GM18498 (cell line): ENCODE results near the gene PACRG.

ENCODE experiments used
- ATAC-seq: cut with Tn5 transposase; IDR thresholded peaks from one replicate; pipeline ENCODE4 v1.9.1; 2021; ENCODE audit warnings: mild to moderate bottlenecking, moderate library complexity; ENCODE audit not compliant: unreplicated experiment

Gene PACRG

DNA sequence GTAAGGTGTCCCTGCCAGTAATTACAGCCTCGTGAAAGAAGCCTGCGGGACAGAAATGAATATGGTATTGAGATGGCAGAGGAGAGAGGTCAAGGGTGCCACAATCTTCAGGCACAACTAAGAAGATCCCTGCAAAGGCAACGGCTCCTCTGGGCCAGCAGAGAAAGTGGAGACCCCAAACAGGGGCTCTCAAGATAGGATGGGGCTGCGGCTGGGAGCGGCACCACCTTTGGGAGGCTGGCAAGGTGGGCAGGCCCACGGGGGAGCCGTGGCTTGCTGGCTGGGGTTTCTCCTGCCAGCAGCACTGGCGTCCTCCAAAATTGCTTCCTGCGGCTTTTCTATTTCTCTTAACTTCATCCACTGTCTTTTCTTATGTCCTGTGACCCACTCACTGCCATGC lies 503.1 kb downstream of the PACRG start:
- no peak for ATAC-seq

DNA sequence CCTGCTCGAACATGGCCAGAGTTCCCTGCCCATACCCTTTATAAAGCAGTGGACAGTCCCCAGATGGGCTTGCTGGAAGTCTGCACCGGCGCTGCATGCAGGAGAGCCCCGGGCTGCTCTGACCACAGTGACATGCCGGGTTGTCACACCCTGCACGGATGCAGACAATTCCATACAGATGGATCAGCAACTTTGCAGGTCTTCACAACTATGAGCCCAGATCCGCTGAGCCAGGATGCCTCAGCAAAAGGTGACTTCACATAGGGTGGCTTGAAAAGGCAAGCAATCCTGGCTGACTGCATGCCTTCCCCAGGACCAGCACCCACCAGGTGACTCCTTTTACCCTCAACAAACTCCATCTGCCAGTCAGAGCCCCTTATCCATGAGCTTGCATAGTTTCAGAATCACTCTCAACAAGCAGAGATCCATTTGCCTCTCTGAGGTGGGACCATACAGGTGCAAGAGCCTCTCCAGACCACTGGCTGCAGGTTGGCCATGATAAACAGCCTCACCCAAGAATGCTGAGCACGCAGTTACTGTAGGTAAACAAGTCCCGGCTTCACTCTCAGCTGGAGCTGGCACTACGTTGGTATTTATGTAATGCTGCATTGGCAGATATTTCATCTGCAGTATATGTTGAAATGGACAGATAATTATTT lies 503.7 kb downstream of the PACRG start:
- no peak for ATAC-seq

DNA sequence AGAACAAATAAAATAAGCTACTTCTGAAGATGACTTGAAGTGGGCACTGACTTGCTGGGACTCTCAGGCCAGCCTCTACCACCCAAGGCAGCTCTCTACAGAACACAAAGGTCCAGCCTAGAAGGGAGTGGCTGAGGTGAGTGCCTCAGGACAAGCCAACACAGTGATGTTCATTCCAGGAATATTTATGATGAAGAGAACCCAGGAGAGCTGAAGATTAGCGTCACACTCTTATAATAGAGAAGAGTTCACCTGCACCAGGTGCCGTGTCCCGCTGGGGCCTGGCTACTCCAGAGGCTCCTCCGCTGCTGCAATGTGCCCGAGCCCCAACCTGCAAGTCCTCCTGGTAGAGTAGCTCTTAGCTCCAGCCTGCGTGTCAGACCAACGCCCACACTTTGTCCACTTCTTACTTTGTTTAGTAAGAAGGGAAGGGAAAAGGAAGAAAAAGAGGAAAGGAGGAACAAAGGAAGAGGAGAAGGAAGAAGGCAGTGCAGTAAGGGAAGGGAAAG lies 504.3 kb downstream of the PACRG start:
- ATAC-seq: no peak

DNA sequence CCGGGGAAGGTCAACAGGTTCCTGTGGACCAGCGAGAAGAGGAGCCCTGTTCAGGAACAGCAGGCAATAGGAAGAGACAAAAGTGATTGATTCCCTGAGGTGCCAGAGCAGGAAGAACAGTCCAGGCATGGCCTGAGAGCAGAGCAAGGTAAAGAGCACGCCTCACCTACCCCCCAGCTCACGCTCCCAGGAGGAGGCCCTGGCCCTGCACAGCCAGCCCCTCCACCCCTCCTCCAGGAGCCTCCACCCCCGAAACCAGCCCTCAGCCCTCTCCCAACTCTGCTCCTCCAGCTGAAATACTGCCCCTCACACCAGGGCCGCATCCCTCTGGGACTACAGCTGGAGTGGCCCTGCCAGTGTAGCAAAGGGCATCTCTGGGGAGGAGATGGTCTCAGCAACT lies 504.9 kb downstream of the PACRG start:
- no peak for ATAC-seq

DNA sequence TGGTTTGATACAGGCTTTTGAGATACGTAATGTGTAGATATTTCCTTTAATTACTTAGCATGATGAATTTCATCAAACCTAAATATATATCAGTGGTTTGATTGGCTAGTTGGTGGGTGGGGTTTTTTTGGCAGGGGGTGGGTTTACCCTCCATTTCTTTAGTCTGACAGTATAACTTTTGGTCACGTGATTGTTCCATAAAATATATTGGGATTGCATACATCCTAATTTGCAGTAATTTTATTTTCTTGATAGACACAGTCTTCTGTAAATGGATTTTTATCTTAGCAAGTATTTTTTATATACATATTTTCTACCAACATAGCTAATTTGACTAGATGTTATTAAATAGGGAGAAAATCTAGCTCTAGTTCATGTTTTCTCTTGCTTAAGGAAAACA lies 509.3 kb downstream of the PACRG start:
- no peak for ATAC-seq

DNA sequence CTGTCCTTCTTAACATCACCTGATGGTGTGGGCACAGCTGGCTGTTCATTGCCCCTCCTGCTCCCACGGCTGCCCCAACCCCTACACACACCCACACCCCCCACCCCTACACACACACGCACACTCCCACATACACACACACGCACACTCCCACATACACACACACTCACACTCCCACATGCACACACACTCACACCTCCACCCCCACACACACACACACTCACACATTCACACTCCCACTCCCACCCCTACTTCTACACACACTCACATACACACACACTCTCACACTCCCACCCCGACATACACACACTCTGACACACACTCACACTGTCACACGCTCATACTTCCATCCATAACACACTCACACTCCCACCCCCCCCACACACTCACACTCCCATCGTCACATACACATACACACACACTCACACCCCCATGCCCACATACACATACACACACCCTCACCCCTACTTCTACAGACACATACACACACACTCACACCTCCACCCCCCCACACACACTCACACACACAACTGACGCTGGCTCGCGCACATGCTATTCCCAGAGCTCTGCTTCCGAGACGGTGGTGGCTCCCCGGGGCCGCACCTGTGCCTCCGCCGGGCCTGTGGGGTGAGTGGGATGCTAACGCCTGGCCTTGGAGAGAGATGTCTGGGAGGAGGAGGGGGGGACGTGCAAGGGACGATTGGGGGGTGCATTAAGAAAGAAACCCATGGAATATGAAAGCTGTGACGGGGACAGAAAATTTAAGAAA lies 512.0 kb downstream of the PACRG start:
- no peak for ATAC-seq

DNA sequence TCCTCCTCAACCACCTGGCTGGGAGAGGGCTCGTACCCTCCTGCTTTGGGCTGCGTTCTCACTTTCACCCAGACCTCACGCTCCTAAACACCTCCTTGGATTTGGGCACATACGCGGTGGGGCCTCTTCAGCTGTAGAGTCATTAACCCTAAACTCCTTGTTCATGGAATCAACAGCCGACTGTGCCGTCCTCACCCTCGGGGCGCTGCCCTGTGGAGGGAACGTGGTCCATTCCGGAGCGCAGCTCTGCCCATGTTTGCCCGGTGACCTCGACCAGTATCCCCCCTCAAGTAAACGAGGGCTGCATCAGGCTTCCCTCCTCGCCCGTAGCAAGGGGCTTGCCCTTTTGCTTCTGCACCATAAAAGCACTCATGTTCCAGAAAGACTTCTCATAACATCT lies 512.8 kb downstream of the PACRG start:
- ATAC-seq: no peak

DNA sequence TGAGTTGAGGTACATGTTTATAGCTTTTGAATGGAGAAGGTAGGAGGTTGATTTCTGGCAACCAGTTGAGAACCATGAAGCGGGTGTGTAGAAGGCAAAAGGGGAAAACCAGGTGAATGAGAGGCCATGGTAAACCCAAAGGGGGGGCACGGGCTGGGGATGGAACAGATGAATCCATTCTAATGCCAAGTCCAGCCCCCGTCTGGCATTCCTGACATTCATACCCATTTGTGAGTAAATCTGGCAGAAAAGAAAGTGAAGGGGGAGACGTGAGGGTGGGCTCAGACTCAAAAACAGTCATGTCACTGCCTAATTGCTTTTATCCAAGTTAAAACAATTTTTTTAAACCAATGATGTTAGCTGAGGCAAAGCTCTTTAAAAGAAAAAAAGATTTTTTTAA lies 513.9 kb downstream of the PACRG start:
- ATAC-seq: no peak

DNA sequence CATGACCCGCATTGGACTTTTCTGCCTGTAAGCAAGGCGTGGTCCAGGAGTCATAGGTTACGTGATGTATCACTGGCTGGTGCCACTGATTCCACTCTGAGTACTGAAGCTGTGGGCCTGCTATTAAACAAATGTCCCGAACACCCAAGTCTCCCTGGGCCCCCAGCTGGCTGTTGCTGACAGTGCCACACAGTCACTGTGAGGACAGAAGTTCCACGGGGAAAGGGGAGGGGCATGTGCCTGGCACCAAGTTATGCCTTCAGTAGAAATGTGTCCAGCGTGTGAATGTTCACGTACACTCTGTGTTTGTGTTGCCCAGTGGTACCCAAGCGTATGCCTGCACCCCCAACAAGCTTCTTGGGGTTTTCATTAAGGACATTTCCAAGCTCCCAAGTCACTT lies 515.3 kb downstream of the PACRG start:
- ATAC-seq: no peak

DNA sequence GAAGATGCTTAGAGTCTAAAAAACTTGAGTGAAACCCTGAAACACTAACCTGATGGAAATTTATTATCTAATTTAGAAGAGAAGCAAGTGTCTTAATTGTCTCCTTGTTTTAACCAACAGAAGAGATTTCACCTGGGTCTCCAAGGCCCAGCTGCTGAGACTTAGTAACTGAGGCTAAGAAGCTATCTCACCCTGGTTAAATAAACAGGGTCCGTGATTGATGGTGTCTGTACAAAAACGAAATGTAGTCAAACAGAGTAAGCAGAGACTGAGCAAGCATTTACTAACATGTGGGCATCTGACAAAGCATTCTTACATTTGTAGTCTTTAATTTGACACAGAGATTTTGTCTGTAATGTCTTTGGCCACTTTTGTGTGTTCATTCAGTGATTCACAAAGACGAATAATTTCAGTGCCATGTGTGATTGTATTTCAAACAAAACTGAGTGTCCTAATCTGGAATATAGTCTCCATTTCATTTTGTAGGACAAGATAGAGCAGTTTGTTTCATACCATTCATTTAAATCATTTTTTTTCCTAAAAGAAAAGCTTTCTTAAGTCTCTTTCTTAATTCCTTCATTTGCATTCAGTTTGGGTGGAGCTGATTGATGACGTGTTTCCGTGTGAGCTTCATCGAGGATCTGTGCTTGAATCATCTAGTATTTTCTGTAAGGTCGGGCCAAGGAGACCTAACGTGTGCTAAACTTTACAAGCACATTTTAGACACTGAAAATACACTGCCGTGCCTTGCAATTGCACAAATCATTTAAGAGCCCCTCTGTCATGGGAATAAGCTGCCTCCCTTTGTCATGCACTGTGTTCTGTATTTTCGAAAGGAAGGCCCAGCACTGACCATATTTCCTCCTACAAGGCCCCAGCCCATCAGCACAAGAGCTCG lies 516.2 kb downstream of the PACRG start:
- ATAC-seq: no peak

DNA sequence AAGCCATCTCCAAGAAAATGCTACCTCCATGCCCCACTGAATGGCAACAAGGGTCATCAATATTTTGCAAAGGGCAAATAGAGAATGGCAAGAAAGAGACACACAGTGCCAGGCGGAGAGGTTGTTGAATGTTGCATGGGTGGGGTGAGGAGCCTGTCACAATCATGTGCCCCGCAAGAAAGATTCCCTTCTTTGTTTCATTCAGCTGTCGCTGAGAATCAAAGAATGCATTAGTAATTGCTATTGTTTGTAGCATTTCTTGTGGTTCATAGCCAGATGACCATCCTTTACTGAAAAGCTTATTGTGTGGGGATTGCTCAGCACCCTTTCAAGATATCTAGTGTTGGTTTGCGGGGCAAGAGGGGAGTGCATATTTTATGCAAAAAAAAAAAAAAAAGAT lies 520.3 kb downstream of the PACRG start:
- no peak for ATAC-seq

DNA sequence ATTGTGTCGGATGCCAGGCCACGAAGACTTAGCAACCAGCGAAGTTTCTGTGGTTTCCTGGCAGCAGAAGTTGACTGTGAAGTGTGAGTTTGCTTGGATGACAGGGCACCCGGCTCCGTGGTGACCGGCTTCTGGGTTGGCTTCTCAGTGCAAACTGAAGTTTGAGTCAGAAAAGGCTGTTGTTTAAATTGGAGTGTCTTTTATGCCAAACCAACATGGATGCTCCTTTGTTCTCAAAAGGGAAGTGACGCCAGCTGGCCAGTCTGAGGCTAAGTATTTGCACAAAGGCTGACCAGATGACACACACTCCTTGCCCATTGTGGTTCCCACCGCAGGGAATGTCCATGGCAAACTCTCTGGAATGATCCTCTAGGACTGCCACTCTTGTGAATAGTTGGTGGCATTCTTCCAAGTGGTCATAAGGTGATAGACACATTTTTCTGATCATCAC lies 521.9 kb downstream of the PACRG start:
- no peak for ATAC-seq

DNA sequence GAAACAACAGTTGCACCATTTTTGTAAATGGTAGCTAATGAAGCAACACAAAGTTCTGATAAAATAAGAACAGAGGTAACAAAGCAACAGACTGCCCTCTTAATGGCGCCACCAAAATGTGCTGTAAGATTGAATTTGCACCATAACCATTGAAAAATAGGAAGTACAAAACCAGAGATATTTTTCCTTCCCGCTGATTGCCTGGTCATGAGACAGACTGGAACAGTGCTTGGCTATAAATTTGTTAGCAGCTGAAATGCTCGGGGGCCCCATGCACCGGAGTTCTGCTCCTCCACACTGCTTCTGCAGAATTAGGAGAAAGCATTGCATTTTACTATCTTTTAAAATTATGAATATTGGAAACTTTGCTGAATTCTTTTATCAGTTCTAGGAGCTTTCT lies 522.3 kb downstream of the PACRG start:
- ATAC-seq: no peak

DNA sequence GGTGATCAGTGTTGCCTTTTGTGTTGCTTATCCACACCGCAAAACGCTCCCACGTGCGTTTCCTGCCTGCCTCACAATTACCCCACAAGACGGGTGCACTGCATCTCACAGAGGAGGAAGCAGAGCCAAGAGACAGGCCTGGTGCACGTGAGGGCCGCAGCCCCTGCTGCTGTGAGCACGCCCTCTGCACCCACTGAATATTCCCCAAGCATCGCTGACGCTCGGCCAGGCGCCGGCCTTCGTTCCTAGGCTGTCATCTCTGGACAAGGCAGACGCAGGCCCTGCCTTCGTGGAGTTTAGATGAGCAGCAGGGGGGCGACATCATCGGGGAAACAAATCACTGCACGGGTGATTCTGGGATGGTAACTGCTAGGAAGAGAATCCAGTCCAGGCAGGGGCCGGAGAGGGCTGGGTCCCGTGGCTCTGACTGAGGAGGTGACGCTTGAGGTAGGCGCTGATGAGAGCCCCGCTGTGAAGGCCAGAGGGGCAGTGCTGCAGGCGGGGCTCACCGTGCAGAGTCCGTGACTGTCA lies 524.4 kb downstream of the PACRG start:
- ATAC-seq: no peak

DNA sequence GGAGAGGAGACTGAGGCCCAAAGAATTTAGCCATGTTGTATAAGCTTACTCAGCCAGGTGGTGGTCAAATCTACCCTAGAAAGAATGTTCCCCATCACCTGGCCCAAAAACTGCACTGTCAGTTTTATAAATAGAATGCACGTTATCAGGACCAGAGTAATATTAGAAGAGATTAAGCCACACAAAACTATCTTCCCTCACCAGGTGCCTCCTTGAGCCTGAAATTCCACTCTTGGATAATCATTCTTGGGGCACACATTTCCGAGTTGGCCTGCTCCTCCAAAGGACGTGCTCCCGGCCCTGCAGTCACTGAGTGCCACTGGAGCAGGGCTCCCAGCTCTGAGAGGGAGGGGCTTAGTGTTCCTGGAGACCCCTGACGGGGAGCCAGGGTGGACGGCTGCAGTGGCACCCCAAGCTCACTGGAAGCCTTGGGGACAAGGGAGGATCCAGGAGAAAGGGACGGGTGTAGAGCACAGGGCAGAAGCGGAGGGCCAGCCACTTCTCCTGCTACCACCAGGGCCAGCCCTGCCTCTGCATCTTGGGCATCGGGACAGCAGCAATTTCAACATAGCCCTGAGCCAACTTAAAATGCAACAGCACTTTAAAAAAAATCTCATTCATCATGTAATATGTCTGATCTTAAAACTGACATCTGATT lies 525.9 kb downstream of the PACRG start:
- ATAC-seq: no peak

DNA sequence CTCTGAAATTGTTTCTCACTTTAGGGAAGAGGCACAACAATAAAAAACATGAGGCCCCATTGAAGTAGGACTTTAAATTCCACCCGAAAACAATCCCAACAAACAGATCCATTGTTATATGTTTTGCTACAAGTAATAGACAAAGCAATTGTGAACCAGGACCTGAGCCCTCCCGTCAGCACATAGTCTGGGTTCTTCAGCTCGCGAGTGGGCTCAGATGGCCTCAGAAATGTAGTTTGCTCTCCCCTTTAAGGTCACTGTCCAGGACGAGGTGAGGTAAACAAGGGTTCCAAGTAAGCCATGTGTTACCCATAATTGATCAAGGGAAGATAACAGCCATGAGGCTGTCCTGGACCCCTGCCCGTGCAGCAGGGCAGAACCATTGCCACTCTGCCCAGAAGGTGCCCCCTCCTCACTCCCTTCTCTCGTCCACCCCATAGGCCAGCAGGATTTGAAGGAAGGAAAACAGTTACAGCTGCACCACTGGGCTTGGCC lies 526.6 kb downstream of the PACRG start:
- ATAC-seq: no peak

DNA sequence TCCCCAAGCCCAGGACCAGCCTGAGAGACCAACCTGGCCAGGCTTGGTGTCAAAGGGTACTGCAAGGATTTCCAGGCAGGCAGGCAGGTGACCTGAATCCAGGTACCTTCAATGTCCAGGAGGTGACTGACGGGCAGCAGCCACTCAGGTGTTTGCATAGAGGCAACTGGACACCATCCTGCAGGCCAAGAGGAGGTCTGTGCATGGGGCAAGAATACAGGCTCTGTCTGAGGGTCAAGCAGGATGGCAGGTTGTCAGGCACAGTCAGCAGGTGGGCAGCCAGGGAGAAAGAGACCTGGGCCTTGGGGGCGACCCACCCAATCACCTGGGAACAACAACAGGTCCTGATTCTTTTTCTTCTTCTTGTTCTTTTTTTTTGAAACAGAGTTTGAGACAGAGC lies 527.5 kb downstream of the PACRG start:
- ATAC-seq: no peak

DNA sequence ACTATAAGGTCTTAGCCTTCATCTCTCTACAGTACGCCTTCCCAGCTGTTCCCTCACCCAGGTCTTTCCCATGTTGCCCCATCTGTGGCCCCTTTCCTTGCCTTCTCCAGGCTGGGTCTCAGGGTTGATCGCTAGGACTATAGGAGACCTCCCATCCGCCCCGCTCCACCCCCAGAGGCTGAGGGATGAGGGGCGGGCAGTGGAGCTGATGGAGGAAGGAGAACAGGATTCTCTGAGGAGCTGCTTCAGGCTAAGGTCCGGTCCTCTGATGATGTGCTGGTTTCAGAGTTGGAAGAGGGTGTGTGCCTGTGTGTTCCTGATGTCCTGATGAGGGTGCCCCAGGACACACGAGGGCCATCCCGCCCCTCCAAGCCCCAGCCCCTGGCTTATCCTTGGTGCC lies 531.9 kb downstream of the PACRG start:
- ATAC-seq: no peak

DNA sequence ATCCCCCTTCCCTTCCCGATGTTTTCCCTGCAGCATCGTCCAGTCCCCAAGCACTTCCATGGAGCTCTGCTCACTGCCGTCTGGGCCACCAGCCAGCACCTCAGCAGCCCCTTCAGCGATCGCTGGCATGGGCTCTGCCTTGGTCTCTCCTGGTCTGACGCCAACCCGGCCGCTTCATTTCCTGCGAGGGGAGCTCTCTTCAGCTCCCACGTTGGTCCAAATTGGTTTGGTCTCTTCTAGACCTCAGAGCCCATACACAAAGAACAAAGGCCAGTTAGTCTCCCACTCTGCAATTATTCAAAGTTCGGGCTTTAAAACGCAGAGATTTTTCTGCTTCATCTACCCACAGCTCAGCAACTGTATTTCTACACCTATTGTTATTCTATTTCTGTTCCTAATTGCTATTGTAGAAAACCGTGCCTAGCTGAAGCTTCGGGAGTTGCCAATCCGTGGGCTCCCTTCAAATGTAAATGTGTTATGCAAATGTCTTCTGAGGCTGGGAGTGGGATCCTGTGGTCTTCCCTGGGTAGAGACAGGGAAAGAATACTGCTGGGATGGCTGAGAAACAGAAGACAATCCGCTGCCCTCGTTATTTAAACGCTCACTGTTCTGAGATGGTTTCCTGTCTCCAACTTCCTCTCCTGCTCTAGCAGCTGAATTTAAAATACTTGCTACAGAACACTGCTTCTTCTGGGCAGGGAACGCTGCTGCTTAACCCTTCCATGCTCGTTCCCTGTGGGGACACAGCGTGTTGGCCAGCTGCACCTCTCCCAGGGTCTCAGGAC lies 532.5 kb downstream of the PACRG start:
- no peak for ATAC-seq

DNA sequence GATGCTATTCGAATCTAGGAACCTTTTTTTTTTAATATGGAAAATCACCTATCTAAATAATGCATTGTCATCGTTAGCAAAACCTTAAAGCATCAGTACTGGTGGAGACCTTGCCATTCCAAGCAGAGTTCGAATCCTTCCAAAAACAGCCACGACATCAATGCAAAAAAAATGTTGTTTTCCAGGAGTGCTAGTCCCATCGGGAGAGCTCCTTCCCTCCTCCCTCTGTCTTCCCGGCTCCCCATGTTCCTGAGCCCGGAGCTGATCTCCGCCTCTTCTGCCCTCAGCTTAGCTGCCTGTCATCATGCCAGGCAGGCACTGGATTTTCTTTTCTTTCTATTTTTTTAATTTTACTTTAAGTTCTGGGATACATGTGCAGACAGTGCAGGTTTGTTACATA lies 533.1 kb downstream of the PACRG start:
- no peak for ATAC-seq
